HG03432 (cell line): ENCODE results near the gene SNAP25.

Experiments used
- ATAC-seq: cut with Tn5 transposase; IDR thresholded peaks from one replicate; pipeline ENCODE4 v1.9.1; 2021; ENCODE audit warnings: mild to moderate bottlenecking, moderate library complexity; ENCODE audit not compliant: unreplicated experiment

SNAP25 gene

DNA sequence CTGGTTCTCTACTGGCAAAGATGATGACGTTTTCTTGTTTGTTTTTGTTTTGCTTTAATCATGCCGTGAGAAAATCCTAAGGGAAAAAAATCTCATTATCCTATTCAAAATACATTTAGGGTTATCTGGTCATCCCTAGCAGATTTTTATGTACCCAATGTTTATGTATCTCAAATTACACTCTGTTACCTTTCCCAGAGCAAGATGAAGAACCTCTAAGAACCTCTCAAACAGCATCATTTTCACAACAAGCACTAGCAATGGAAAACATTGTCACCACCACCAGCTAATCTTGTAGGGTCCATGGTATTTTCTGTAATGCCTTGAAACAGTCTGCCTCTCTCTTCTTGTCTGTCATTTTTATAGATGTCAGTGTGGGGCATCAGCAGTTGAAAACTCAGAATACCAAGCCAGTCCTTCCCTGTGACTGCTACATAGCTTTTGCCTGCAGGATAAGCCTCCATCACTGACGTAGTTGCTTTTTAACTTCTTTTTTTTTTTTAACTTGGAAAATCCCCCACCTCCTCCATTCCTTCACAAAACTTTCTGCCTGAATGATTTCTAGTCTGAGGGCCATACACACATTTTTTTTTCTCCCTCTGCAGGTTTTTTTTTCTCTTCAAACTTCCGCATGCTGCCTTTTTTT lies 2.4 kb upstream of the SNAP25 start:
- no peak for ATAC-seq

DNA sequence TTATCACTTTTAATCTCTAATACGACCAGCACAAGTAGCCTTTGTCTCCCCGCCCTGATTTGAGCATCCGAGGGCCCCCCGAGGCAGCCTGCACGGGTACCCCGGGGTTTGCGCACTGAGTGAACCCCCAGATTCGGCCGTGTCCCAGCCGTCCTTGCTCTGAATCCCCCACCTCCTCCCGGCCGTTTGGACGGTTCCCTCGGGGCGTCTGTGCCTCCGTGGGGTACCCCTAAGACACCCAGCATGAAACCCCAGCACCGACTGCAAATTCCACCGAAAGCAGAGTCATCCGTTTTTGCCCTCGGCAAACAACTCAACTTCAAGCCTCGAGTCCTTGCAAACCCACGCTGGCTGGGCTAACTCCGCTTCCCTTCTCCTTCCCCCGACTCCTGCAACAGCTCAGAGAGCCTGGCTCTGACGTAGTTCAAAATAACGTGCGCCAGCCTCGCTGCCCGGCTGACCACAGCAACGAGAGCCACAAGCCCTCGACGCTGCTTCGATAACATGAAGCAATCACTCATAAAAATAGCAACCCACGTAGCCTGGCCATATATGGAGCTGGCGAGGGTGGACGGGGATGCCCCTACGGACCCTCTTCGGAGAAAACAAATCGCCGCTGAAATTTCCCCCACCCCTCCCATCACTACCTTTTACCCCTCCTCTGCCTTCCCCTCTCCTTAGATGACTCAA lies 764 bp upstream of the SNAP25 start:
- no peak for ATAC-seq

DNA sequence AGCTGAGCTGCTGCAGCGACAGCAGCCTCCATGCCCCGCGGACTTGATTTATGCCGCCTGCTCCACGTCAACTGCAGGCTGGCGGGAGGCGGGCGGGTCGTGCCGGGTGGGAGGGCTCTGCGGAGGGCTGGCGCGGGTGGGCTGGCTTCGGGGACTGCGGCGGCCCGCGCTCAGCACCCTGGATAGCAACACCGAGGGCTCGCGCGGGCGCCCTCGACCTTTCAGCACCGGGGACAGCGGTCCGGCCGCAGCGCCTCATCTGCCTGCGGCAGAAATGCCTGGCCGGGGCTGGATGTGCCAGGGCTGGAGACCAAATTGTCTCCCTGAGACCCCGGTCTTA lies 792 bp downstream of the SNAP25 start:
- peak; percentile 92 for ATAC-seq

DNA sequence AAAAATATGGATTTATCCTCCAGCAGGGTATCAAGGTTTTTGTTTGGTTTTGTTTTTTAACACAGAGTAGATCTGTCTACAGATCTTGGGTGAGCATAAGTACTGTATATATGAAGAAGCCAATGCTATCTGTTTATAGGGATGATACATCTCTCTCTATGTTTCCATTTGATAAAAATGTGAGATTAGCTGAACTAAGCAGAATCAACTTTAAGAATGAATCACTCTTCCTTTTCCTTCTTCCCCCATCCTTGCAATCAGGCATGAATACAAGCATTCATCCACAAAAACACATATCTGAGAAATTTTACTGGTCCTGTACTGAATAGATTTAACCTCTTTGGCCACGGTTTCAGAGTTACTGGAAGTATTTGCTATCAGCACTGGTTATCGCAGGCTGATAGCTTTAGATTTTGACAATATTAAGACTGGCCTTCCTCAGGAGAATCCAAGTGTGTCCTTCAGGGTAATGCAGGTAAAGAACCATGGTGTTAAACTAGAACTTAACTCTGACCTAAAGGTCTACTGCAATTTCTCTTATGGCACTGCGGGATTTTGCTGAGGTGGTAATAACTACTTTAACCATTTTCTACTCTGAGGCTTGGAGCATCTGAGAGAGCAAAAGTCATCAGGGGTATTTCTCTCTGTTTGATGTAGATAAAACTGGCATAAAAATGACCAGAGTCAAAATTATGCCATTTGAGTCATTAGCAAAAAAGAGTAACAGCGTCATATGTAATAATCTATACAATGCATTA lies 1.5 kb downstream of the SNAP25 start:
- no peak for ATAC-seq

DNA sequence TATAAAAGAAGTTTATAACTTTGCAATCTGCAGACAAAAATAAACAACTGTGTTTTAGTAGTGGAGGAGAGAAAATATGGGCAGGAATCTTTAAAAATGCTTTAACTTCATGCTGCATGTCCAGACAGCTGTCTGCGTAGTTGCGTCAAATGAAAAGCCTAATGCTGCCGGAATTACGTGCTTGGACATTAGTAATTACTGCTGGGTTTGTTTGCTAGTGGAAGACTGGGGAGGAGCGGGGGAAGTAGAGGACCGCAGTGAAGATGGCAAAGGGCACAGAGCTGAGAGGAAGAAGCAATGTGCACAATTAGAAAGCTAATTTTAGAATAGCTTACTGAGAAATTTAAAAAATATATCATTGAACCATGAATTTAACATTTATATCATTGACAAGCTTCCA lies 2.4 kb downstream of the SNAP25 start:
- no peak for ATAC-seq

DNA sequence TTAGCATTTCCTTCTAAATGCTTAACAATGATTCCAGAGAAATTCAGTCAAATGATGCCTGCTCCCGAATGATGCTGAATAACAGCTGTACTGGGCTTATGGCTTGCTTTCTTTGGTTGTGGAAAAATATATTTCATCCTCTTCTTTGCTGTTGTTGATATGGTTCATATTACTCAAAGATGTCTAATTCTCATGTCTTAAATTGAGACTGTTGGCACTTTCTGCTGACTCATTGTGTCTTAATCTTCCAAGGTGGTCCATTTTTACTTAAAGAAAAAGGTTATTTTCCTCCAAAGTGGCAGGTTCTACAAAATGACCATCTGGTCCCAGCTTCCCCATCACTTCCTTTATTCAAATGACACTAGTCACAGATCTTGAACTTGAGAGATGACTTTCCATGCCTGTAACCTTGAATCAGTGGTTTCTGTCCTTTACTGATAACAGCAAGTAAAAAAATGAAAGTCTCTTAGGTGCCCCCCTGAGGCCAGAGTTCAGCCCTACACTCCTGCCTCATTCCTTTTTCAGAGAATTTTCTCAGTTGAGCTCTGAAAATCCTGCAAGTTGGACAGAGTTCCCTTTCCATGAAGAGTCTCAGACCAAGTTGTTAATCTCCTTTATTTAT lies 6.9 kb downstream of the SNAP25 start:
- no peak for ATAC-seq

DNA sequence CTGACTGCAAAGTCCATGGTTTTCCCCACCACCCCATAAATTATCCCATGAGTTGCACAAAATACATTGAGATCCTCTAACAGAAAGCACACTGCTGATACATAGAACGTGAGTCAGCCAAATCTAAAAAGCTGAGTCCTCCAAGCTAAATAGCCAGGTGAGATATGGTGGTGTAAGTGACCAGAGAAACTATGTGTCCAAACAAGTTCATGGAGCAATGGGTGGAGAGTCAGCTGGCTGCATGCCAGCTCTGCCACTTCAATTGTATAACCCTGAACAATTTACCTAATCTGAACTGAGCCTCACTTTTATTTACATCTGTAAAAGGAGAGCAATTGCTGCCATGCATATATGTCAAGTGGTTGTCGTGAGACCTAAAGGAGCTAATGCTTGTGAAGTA lies 9.7 kb downstream of the SNAP25 start:
- no peak for ATAC-seq

DNA sequence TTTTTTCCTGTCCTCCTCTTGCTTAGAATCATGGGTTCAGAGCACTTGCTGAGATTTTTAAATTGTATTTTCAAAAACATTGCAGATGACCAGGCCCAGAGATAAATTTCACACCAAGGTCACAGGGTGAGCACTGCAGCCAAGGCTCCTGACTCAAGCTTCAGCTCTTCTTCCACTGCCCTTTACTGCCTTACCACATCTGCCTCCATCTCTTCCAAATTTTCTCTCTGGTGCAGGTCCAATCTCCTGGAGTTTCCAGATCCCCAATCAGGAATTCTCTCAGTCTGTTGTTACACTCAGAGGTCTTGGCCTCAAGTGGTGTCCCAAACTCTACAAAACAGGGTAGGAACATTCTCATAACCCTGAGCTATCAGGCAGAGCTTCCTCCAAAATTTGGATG lies 12.7 kb downstream of the SNAP25 start:
- no peak for ATAC-seq

DNA sequence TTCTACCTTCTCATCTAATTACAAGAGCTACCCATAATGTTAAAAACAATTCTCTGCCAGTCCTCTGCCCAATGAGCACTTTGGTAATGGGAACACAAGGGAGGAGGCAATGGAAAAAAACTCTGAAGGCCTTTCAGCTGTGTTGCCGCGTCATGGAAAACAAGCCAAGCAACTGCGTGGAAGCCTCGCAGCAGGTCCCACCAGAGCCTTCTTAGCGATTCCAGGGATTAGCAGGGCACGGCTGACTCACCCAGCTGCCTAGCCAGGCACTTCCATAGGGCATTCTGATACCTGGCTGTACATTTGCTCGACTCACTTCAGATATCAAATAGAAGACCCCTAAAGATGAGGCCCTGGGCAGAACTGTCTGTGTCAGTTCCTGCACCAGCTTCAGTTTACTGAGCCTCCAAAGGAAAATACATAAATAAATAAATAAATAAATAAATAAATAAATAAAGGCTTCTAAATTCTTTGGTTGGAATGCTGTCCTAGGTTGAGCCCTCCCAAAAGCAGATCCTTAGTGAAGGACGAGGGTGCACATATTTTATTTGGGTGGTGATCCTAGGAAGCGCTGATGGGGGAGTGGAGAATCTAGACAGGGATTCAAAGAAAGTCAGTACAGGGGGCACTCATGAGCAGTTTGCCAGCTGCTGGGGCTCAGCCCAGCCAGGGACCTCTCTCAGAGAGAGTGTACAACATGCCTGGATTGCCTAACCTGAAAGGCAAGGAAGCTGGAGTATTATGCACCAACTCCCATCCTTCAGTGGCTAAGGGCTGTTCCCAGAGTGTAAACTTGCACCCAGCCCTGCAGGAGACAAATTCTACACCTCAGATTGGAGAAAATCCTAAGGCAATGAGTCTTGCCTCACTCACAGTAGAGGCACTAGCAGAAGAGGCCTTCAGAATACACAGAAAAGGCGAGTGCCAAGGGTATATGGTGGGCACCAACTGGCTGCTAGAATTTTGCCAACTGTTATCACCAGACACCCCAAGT lies 18.2 kb downstream of the SNAP25 start:
- no peak for ATAC-seq

DNA sequence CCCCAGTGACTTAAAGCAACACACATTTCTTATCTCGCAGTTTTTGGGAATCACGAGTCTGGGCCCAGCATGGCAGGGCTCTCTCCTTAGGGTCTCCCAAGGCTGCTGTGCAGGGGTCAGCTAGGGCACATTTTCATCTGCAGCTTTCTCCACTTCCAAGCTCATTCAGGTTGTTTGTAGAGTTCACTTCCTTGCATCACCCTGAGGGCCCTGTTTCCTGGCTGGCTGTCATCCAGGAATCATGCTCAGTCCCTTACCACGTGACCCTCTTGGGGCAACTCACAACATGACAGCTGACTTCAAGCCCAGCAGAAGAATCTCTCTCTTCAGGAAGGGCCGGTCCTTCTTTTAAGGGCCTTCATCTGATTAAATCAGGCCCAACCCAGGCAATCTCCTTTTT lies 21.3 kb downstream of the SNAP25 start:
- ATAC-seq, result no peak

DNA sequence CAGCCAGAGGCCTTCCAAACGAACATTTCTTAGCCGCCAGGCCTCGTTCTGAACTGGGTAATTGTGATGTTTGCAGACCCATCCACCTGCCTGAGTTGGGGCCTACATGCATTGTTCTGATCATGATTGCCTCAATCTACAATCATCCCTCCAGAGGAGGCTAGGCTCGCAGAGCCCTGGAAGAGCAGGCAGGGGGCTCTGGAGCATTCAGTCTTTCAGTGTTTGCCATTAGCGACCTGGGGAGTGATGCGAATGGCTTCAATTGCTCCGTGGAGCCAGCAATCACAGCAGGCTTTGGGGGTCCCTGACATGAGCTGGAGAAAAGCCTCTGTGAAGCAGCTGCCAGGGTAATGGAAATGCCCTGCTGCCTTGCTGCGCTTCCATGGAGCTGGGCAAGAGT lies 22.0 kb downstream of the SNAP25 start:
- no peak for ATAC-seq

DNA sequence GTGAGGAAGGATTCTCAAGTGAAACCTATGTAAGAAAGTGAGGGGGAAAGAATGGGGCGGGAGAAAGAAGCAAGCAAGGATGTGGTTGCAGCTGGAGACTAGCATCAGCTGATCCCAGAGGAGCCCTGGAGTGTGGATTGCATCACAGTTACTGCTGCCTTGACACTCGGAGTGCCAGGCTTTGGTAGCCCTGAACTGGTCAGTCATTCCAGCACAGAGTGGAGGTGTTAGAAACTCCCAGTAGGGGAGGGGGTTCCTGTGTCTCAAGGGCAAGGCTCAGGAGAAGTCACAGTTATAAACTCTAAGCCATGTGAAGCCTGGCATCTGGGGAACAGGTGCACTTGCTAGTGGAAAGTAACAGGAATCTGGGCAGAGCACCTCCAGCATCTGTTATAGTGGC lies 23.5 kb downstream of the SNAP25 start:
- no peak for ATAC-seq

DNA sequence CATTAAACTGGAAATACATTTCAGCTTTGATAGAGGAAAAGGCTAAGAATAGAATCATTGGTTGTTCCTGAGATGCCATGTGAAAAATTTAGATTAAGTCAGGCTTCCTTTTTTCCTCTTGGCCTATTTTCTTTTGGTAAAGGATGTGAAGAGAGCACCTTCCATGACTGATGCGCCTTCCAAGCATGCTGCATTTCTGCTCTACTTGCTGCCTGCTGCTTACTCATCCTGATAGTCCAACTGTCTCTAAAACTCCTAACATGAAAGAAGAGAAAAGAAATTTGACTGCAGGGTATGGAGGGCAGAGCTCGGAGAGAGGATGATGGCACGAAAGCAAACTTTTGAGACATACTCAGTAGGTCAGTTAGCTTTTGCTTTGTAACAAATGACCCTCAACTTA lies 28.8 kb downstream of the SNAP25 start:
- ATAC-seq, result no peak

DNA sequence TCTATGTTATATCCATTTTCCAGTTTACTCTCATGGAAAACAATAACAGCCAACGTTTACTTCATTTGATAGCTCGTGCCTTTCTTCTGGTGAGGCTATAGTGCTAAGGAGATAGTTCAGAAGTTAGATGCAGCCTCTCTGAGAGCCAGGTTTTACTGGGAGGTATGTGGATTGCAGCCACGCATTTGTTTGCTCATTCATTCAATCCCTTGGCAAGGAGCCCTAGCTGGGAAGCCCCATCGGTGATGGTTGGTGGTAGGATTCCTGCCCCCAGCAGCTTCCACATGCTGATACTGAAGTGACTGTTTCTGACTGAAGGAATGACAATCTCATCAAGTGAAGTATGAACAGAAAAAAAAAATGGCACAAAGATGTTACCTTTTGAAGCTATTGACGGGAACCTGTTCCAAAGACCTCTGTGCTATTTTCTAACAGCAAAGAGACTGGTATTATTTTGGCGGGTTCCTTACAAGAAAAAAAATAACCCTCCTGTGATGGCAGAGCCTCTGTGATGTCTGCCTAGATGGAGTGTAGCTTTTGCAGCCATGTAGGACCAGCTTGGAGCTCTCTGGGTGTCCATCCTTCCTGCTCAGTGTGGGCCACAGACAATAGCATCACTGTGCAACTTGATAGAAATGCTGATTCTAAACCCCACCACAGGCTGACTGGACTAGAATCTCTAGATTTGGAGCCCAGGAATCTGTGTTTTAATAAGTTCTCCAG lies 30.6 kb downstream of the SNAP25 start:
- ATAC-seq, result no peak

DNA sequence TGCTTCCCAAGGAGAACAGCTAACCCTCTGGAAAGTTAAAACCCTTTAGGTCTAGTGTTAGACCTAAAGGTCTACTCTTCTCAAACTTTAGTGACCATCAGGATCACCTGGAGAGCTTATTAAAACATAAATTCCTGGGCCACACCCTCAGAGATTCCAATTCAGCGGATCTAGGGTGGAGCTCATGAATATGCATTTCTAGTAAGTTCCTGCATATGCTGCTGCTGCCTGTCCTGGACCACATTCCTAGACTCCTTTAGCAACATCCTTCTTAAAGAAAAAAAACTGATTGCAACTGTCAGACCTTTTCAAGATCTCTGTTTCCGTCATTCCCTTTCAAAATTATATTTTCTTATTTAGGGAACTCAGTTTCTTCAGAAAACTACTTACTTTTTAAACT lies 31.2 kb downstream of the SNAP25 start:
- ATAC-seq, result no peak

DNA sequence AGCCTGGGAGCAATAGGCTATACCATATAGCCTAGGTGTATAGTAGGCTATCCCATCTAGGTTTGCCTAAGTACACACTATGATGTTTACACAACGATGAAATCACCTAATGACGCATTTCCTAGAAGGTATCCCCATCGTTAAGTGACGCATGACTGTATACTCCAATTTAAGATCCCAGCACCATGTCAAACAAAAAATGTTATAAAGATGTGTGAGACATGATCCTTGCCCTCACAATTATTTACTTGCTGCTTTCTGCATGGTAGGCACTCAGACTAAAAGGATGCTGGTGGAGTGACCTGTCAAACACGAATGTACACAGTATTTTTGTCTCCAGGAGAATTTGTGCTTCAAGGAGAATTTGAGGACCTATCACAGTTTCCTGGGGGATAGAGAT lies 32.3 kb downstream of the SNAP25 start:
- no peak for ATAC-seq

DNA sequence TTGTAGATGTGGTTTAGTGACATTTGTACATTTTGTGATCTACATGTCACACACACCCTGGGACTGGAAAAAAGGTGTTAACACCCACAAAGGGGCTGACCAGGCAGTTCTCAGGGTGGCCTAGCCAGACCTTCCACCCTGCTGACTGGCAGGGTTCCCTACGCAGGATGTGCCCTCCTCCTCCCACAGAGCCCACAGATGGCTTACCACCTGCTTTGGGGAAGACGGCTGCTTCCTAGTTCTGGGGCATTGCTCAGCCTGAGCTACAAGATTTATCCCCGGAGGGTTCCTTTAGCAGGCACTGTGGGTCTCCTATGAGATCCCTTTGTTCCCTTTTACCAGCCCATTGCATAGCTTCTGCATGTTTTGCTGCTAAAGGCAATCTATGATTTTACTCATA lies 35.1 kb downstream of the SNAP25 start:
- no peak for ATAC-seq

DNA sequence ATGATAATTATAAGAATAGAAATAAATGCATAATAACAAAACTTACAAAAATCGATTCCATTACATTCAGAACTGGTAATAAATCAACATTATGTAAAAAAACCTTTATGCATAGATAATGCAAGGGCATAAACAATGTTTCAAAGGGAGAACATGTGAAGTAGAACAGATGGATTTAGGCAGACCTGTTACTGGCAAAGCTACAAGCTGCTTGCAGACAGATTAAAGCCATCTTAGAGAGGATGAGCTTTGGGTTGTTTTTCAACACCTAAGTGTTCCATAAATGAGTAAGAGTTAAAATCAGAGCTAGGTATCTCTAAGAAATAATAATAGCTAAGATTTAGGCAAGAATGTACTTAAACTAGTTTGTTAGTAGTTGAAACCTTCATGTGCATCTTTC lies 37.2 kb downstream of the SNAP25 start:
- no peak for ATAC-seq

DNA sequence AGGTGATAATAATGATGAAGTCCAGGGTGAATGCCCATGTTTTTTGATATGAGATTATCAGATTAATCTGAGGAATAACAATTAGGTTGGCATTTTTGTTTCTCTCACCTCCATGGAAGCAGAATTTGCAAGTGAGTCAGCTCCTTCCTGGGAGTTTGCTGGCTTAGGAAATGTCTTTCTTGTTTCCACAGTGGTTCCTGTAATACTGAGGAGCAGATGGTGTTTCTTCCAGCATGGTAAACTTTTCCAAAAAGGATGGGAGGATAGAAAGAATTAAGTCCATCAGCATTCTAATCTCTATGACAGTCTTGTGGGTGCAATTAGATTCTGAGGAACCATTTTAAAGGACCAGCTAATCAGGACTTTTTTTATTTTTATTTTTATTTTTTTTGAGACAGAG lies 40.5 kb downstream of the SNAP25 start:
- no peak for ATAC-seq

DNA sequence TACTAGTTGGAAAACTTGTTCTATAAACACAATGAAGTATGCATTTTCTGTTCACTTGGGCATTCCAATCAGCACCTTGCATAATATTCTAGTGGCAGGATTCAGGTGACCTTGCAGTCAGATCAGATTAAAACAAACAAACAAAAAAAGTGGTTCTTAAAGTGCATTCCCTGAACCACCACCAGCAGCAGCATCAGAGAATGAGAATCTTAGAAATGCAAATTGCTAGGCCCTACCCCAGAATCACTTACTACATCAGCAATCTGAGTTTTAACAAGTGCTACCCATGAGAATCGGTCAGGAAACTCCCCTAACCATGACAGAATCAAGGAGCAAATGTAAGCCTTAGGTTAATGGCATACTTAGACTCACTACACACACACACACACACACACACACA lies 41.7 kb downstream of the SNAP25 start:
- no peak for ATAC-seq
